GM12878 (cell line): Measurements from ENCODE around the gene KCNC2. TPM values are rescaled to one million over a fixed set of nuclear protein-coding genes. Genes with fewer than 3 reads are reported as not detected.

Experiments
- ATAC-seq: fragments of 200-7000 bp; cut with Tn5 transposase; 3 replicates; pipeline ENCODE4 v1.9.1; 2020; ENCODE audit warnings: mild to moderate bottlenecking, moderate library complexity
- BruUV-seq: library from RNA; stranded (reverse); fragments of 400-500 nt; replicated peaks from 2 replicates; lab custom pipeline; 2021; lab: Mats Ljungman, UMichigan
- CTCF ChIA-PET: fragments of 300-600 bp; sonication (Branson Sonifier 250); formaldehyde crosslinking; extraction: SDS; loops from one replicate; lab custom pipeline; 2021; ENCODE audit warnings: inconsistent platforms; lab: Yijun Ruan, JAX
- POLR2A ChIA-PET: fragments of 350-600 bp; formaldehyde crosslinking; extraction: SDS; loops from one replicate; lab custom pipeline; 2021; ENCODE audit warnings: inconsistent platforms; lab: Charles Lee
- RAD21 ChIA-PET: fragments of 300-600 bp; sonication (Branson Sonifier 250); formaldehyde crosslinking; loops from one replicate; lab custom pipeline; 2023; ENCODE audit warnings: antibody characterized with exemption; ENCODE audit not compliant: unreplicated experiment; lab: Charles Lee
- SMC1A ChIA-PET: fragments of 300-600 bp; sonication (Branson Sonifier 250); formaldehyde crosslinking; loops from one replicate; lab custom pipeline; 2023; ENCODE audit not compliant: unreplicated experiment, uncharacterized antibody; lab: Charles Lee
- DNase-seq: peaks from one replicate; pipeline ENCODE4 v3.0.0-alpha.2; 2011; ENCODE audit warnings: low read depth, low spot score
- FAIRE-seq: peaks from 3 replicates; lab custom pipeline; 2011; peaks lifted over from hg19 to GRCh38; lab: Jason Lieb, UNC
- H2AFZ ChIP-seq: 2 replicates; pipeline ENCODE4 v1.6.0; 2011; ENCODE audit warnings: low read depth, low read length, control low read depth; ENCODE audit not compliant: control insufficient read depth
- H3K27ac ChIP-seq: 2 replicates; pipeline ENCODE4 v1.5.1; 2011; ENCODE audit warnings: control low read depth; ENCODE audit not compliant: control insufficient read depth, insufficient read depth
- H3K27me3 ChIP-seq, 2 experiments: replicated peaks in 1 of 2; 2 replicates each; pipeline versions ENCODE4 v1.6.0 to v1.6.1; 2011; ENCODE audit warnings: low read length in 1 of 2; ENCODE audit not compliant: control insufficient read depth in 2 of 2, insufficient read depth in 2 of 2
- H3K36me3 ChIP-seq, 2 experiments: 2 replicates each; pipeline ENCODE4 v1.5.1; 2011; ENCODE audit warnings: low read length in 1 of 2; ENCODE audit not compliant: control insufficient read depth in 2 of 2, insufficient read depth in 2 of 2
- H3K4me1 ChIP-seq: 2 replicates; pipeline ENCODE4 v1.6.1; 2011; ENCODE audit warnings: mild to moderate bottlenecking, low read length, moderate library complexity, mixed read lengths; ENCODE audit not compliant: control insufficient read depth, insufficient read depth
- H3K4me2 ChIP-seq: 2 replicates; pipeline ENCODE4 v1.6.0; 2011; ENCODE audit warnings: control low read depth; ENCODE audit not compliant: control insufficient read depth, insufficient read depth
- H3K4me3 ChIP-seq: fragments of 200-600 bp; sonication (generic); 2 replicates; pipeline ENCODE4 v1.5.1; 2016
- H3K79me2 ChIP-seq: 2 replicates; pipeline ENCODE4 v1.6.0; 2011; ENCODE audit warnings: low read length; ENCODE audit not compliant: control insufficient read depth, insufficient read depth
- H3K9ac ChIP-seq: 2 replicates; pipeline ENCODE4 v1.8.0; 2011; ENCODE audit warnings: low read length, control low read depth, mixed read lengths; ENCODE audit not compliant: control insufficient read depth, insufficient read depth
- H3K9me3 ChIP-seq: replicated peaks from 3 replicates; pipeline ENCODE4 v1.5.1; 2011; ENCODE audit warnings: mild to moderate bottlenecking, low read length; ENCODE audit not compliant: control insufficient read depth, insufficient read depth
- H4K20me1 ChIP-seq: 2 replicates; pipeline ENCODE4 v1.6.0; 2011; ENCODE audit not compliant: control insufficient read depth, insufficient read depth
- BCL11A ChIP-seq: IDR thresholded peaks from 2 replicates; pipeline ENCODE4 v1.6.1; 2011; ENCODE audit warnings: low read depth, low read length
- BHLHE40 ChIP-seq, 2 experiments: fragments of 450-650 bp in 1 of 2; IDR thresholded peaks; 2 replicates each; pipeline ENCODE4 v1.6.1; 2011 to 2017; ENCODE audit warnings: low read depth in 2 of 2, borderline replicate concordance in 1 of 2, improper control_type of control experiment in 1 of 2, low read length in 1 of 2, mild to moderate bottlenecking in 1 of 2
- CBX5 ChIP-seq: sonication (generic); IDR thresholded peaks from 2 replicates; pipeline ENCODE4 v1.6.1; 2016; ENCODE audit warnings: low read depth, moderate library complexity, mild to moderate bottlenecking, inconsistent platforms
- CEBPB ChIP-seq, 2 experiments: fragments of 150-350 bp in 1 of 2; IDR thresholded peaks; 2 replicates each; pipeline ENCODE4 v1.6.1; 2012 to 2014; ENCODE audit warnings: low read depth in 2 of 2, low read length in 2 of 2, borderline replicate concordance in 1 of 2, inconsistent platforms in 1 of 2
- EZH2 ChIP-seq: IDR thresholded peaks from 2 replicates; pipeline ENCODE4 v1.6.1; 2012; ENCODE audit warnings: low read depth, mild to moderate bottlenecking, control low read depth, inconsistent platforms, low read length, borderline replicate concordance; ENCODE audit not compliant: control insufficient read depth
- FOXK2 ChIP-seq: fragments of 450-650 bp; IDR thresholded peaks from 2 replicates; pipeline ENCODE4 v1.6.1; 2017; ENCODE audit warnings: mild to moderate bottlenecking, moderate library complexity
- PRDM15 ChIP-seq: fragments of 450-650 bp; formaldehyde crosslinking; IDR thresholded peaks from 2 replicates; pipeline ENCODE4 v1.4.0; 2020; ENCODE audit warnings: mild to moderate bottlenecking, moderate library complexity
- RAD51 ChIP-seq: fragments of 450-650 bp; IDR thresholded peaks from 2 replicates; pipeline ENCODE4 v1.6.1; 2016; ENCODE audit warnings: moderate library complexity, mild to moderate bottlenecking, inconsistent platforms
- SMAD1 ChIP-seq: fragments of 450-650 bp; IDR thresholded peaks from 2 replicates; pipeline ENCODE4 v1.6.1; 2018; ENCODE audit warnings: mild to moderate bottlenecking, low read depth; ENCODE audit not compliant: partially characterized antibody
- TCF12 ChIP-seq: IDR thresholded peaks from 2 replicates; pipeline ENCODE4 v1.6.1; 2011; ENCODE audit warnings: low read depth, mild to moderate bottlenecking, low read length
- YY1 ChIP-seq: IDR thresholded peaks from 2 replicates; pipeline ENCODE4 v1.6.1; 2011; ENCODE audit warnings: low read depth, mild to moderate bottlenecking, low read length
- WGBS: methylation state at CpG from one replicate; pipeline ENCODE4 v1.1.6; 2016; ENCODE audit warnings: low lambda C conversion rate; ENCODE audit not compliant: insufficient replicate concordance, insufficient coverage; ENCODE audit errors: missing lambda C conversion rate; 5-methylcytosine and 5-hydroxymethylcytosine counted together
- in situ Hi-C: fragments of 300-500 bp; cut with MboI; formaldehyde crosslinking; loops from 9 replicates; pipeline ENCODE4 v1.14.3; 2018; ENCODE audit warnings: mixed read lengths
- intact Hi-C: fragments of 100-400 bp; cut with micrococcal nuclease; formaldehyde crosslinking; loops from one replicate; pipeline ENCODE4 v1.14.2; 2022; ENCODE audit not compliant: unreplicated experiment
- polyA plus RNA-seq, 11 experiments: library from polyadenylated mRNA; depleted of rRNA in 4 of 11; unstranded in 6 of 11; stranded (reverse) in 5 of 11; fragments of >200 nt; fragmentation: Nextera tagmentation in 4 of 11; fragmentation: Illumina TruSeq in 1 of 11; extraction: Ambion mirVana in 4 of 11; extraction: Trizol in 1 of 11; gene quantifications; 1 replicate in 1 of 11; 2 replicates in 10 of 11; pipeline versions ENCODE4 v1.2.1 to v1.2.3, GENCODE V29; 2011 to 2016; ENCODE audit warnings: inconsistent platforms in 2 of 11, missing spikeins in 2 of 11, low read depth in 1 of 11
- total RNA-seq, 4 experiments: library from RNA; depleted of rRNA in 3 of 4; stranded (reverse); fragments of >200 nt in 3 of 4; fragmentation: Illumina TruSeq in 1 of 4; extraction: Trizol in 1 of 4; gene quantifications; 2 replicates each; pipeline versions ENCODE4 v1.2.1 to v1.2.3, GENCODE V29; 2013 to 2021
- TF ChIP-seq, protein P1 (sequence below): fragments of 450-650 bp; IDR thresholded peaks from 2 replicates; pipeline ENCODE4 v1.6.1; 2017; ENCODE audit warnings: mild to moderate bottlenecking, low read depth, inconsistent platforms; ENCODE audit not compliant: poor library complexity, severe bottlenecking
- TF ChIP-seq, protein P2 (sequence below): IDR thresholded peaks from 2 replicates; pipeline ENCODE4 v1.6.1; 2012; ENCODE audit warnings: mild to moderate bottlenecking, low read depth, low read length

The KCNC2 gene
- total and polyA plus RNA-seq, 10 of the 15 experiments (the other 5 are each of a cell fraction or from before 2014, with no cell fraction given), result 0.03 to 2.3 (median 0.08) TPM; not detected in 7

DNA sequence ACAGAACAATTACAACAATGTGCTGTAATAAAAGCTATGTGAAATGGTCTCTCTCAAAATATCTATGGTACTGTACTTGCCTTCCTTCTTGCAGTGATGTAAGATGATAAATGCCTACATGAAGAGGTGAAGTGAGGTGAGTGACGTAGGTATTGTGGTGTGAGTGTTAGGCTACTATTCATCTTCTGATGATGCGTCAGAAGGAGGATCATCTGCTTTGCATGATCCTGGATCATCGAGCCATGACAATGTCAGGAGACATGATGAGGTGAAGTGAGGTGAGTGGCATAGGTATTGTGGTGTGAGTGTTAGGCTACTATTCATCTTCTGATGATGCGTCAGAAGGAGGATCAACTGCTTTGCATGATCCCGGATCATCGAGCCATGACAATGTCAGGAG lies 105.8 kb downstream of the KCNC2 start:
- FAIRE-seq (no peak), ATAC-seq (no peak; the same call in 1 of the 3 replicates), DNase-seq (no peak)
- H3K27ac ChIP-seq, result no peak overlapping the region
- 48% methylated on average over 6 of the region's 6 CpGs for WGBS
- H3K4me1 ChIP-seq, result no peaks in the 10 kb centered on the region
- no peak overlapping the region for H3K4me3 ChIP-seq
- in situ Hi-C loops (no loop called here), intact Hi-C loops (no loop called here)
- ChIA-PET SMC1A (no interaction called here), POLR2A (no interaction called here), CTCF (no interaction called here), RAD21 (no interaction called here)
- H2AFZ ChIP-seq, result no peak overlapping the region
- no TSS peak for BruUV-seq
- H3K79me2 ChIP-seq, result no peaks in the 10 kb centered on the region
- no peaks in the 10 kb centered on the region for H4K20me1 ChIP-seq
- H3K9me3 ChIP-seq, result no peaks in the 10 kb centered on the region
- no peaks in the 10 kb centered on the region for H3K27me3 ChIP-seq
- H3K36me3 ChIP-seq, result no peaks in the 10 kb centered on the region
- no peak overlapping the region for H3K9ac ChIP-seq
- no peak overlapping the region for H3K4me2 ChIP-seq
- TF ChIP-seq BHLHE40 (IDR thresholded peaks at IDR 0.05; ENCODE audit: borderline replicate concordance in 1 of 2, low read depth in 2 of 2, low read length in 1 of 2) (no peak), EZH2 (no peak), SMAD1 (no peak), BCL11A (no peak), CBX5 (no peak), TCF12 (no peak), RAD51 (no peak), YY1 (no peak), CEBPB (IDR thresholded peaks at IDR 0.05; ENCODE audit: borderline replicate concordance in 1 of 2, low read depth in 2 of 2, low read length in 2 of 2) (no peak), PRDM15 (CRISPR knock-in tag) (no peak), FOXK2 (no peak)
- TF ChIP-seq, protein P1, sequence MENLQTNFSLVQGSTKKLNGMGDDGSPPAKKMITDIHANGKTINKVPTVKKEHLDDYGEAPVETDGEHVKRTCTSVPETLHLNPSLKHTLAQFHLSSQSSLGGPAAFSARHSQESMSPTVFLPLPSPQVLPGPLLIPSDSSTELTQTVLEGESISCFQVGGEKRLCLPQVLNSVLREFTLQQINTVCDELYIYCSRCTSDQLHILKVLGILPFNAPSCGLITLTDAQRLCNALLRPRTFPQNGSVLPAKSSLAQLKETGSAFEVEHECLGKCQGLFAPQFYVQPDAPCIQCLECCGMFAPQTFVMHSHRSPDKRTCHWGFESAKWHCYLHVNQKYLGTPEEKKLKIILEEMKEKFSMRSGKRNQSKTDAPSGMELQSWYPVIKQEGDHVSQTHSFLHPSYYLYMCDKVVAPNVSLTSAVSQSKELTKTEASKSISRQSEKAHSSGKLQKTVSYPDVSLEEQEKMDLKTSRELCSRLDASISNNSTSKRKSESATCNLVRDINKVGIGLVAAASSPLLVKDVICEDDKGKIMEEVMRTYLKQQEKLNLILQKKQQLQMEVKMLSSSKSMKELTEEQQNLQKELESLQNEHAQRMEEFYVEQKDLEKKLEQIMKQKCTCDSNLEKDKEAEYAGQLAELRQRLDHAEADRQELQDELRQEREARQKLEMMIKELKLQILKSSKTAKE, result no peak
- TF ChIP-seq, protein P2, sequence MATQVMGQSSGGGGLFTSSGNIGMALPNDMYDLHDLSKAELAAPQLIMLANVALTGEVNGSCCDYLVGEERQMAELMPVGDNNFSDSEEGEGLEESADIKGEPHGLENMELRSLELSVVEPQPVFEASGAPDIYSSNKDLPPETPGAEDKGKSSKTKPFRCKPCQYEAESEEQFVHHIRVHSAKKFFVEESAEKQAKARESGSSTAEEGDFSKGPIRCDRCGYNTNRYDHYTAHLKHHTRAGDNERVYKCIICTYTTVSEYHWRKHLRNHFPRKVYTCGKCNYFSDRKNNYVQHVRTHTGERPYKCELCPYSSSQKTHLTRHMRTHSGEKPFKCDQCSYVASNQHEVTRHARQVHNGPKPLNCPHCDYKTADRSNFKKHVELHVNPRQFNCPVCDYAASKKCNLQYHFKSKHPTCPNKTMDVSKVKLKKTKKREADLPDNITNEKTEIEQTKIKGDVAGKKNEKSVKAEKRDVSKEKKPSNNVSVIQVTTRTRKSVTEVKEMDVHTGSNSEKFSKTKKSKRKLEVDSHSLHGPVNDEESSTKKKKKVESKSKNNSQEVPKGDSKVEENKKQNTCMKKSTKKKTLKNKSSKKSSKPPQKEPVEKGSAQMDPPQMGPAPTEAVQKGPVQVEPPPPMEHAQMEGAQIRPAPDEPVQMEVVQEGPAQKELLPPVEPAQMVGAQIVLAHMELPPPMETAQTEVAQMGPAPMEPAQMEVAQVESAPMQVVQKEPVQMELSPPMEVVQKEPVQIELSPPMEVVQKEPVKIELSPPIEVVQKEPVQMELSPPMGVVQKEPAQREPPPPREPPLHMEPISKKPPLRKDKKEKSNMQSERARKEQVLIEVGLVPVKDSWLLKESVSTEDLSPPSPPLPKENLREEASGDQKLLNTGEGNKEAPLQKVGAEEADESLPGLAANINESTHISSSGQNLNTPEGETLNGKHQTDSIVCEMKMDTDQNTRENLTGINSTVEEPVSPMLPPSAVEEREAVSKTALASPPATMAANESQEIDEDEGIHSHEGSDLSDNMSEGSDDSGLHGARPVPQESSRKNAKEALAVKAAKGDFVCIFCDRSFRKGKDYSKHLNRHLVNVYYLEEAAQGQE, result no peak
